ENCODE results near the gene SASH1. TPM values are rescaled to one million over a fixed set of nuclear protein-coding genes. Genes with fewer than 3 reads are reported as not detected.

Gene SASH1
- total RNA-seq, 1 experiment from 2014 or later, result 11.7 TPM

- TF ChIP-seq REST (IDR thresholded peaks at IDR 0.05; ENCODE audit: low read depth), result no peak
- TF ChIP-seq RAD21 (IDR thresholded peaks at IDR 0.05; ENCODE audit: low read depth), result no peak
- TF ChIP-seq CBX3 (IDR thresholded peaks at IDR 0.05; ENCODE audit: low read depth), result no peak
- TF ChIP-seq TCF7L2 (IDR thresholded peaks at IDR 0.05; ENCODE audit: borderline replicate concordance, extremely low read depth, insufficient read depth, insufficient read length), result no peak
- TF ChIP-seq SRF (IDR thresholded peaks at IDR 0.05; ENCODE audit: low read depth), result no peak
- TF ChIP-seq POLR2AphosphoS5 (IDR thresholded peaks at IDR 0.05; ENCODE audit: low read depth, low read length), result no peak
Observed at GRCh38 chr6:148385379-148385778, 42.7 kb downstream of the SASH1 start (continued).

- intact Hi-C loops (cut with micrococcal nuclease), result no loop called here
- no peak overlapping the region for H3K9ac ChIP-seq (ENCODE audit: low read length)
- TF ChIP-seq FOSL1 (IDR thresholded peaks at IDR 0.05; ENCODE audit: low read depth), result no peak
- TF ChIP-seq ZNF274 (IDR thresholded peaks at IDR 0.05; ENCODE audit: low read depth, low read length), result no peak
- no peak for TF ChIP-seq CEBPB (IDR thresholded peaks at IDR 0.05; ENCODE audit: low read depth)
- no peak for TF ChIP-seq EZH2phosphoT487 (IDR thresholded peaks at IDR 0.05; ENCODE audit: borderline replicate concordance)
- no peak for TF ChIP-seq ZFX (IDR thresholded peaks at IDR 0.05)
- no peak for TF ChIP-seq SIN3A (IDR thresholded peaks at IDR 0.05; ENCODE audit: low read depth)
- no peak for TF ChIP-seq POLR2AphosphoS5 (IDR thresholded peaks at IDR 0.05; ENCODE audit: low read depth, low read length)
- no peak for TF ChIP-seq CTCF (IDR thresholded peaks at IDR 0.05 in 2 of 3, conservative IDR thresholded peaks at IDR 0.05 in 1 of 3; ENCODE audit: borderline replicate concordance in 1 of 3, insufficient read depth in 1 of 3, low read depth in 2 of 3, low read length in 2 of 3)
- no peak for TF ChIP-seq EGR1 (IDR thresholded peaks at IDR 0.05; ENCODE audit: low read depth)
- no peak for TF ChIP-seq SRF (IDR thresholded peaks at IDR 0.05; ENCODE audit: low read depth)
- no peak for TF ChIP-seq ELF1 (IDR thresholded peaks at IDR 0.05; ENCODE audit: borderline replicate concordance, low read depth)
- TF ChIP-seq ATF3 (IDR thresholded peaks at IDR 0.05), result no peak
- TF ChIP-seq EZH2 (IDR thresholded peaks at IDR 0.05), result no peak
- no peak for TF ChIP-seq POLR2A (IDR thresholded peaks at IDR 0.05; ENCODE audit: borderline replicate concordance, extremely low read depth, insufficient read depth, insufficient read length)
- no peak for TF ChIP-seq TCF7L2 (IDR thresholded peaks at IDR 0.05; ENCODE audit: borderline replicate concordance, extremely low read depth, insufficient read depth, insufficient read length)
- TF ChIP-seq REST (IDR thresholded peaks at IDR 0.05; ENCODE audit: low read depth), result no peak
Observed at GRCh38 chr6:148388521-148388920, 45.9 kb downstream of the SASH1 start.

More at GRCh38 chr6:148388521-148388920, 45.9 kb downstream of the SASH1 start:
- no peak overlapping the region for H2AFZ ChIP-seq (ENCODE audit: low read depth, low read length, poor library complexity, severe bottlenecking)
- no peak overlapping the region for H3K4me3 ChIP-seq (replicated peaks in 1 of 2; ENCODE audit: low read depth in 1 of 2, low read length in 2 of 2)
- H3K9me2 ChIP-seq (ENCODE audit: insufficient read depth), result no peaks in the 10 kb centered on the region
- no peaks in the 10 kb centered on the region for H3K36me3 ChIP-seq (ENCODE audit: control insufficient read depth in 1 of 2, insufficient read depth in 2 of 2, low read length in 2 of 2)
- no peaks in the 10 kb centered on the region for H3K9me3 ChIP-seq (ENCODE audit: control insufficient read depth in 1 of 2, insufficient read depth in 1 of 2, low read depth in 1 of 2, low read length in 2 of 2)
- POLR2A ChIA-PET, result no interaction called here
- RAD21 ChIA-PET (ENCODE audit: low non-redundant PET in 1 of 2, low total read pairs in 2 of 2, uncharacterized antibody in 2 of 2, unreplicated experiment in 2 of 2), result no interaction called here
- CTCF ChIA-PET, result no interaction called here
- no peaks in the 10 kb centered on the region for H4K20me1 ChIP-seq (ENCODE audit: insufficient read depth)
- no peaks in the 10 kb centered on the region for H3K27me3 ChIP-seq (ENCODE audit: insufficient read depth, low read length)
- no peak for DNase-seq (ENCODE audit: low read depth, low spot score)
- ATAC-seq, result no peak
- no peaks in the 10 kb centered on the region for H3K79me2 ChIP-seq (ENCODE audit: insufficient read depth, low read length)
- H3K4me2 ChIP-seq (ENCODE audit: low read length), result no peak overlapping the region
- H3K27ac ChIP-seq (ENCODE audit: low read depth, low read length), result no peak overlapping the region
- BruUV-seq (replicated peaks), result no TSS peak
- no peaks in the 10 kb centered on the region for H3K4me1 ChIP-seq (ENCODE audit: control insufficient read depth in 1 of 2, insufficient read depth in 2 of 2, low read length in 2 of 2)
